DOHH2 (cell line): ENCODE results near the gene FILIP1L.

ENCODE experiments used
- H3F3A ChIP-seq: fragments of 200-600 bp; sonication (generic), shearing (Covaris generic); 2 replicates; pipeline ENCODE4 v1.6.0; 2016; ENCODE audit warnings: antibody characterized with exemption, mild to moderate bottlenecking; ENCODE audit not compliant: control insufficient read depth, insufficient read depth
- H3K27ac ChIP-seq: fragments of 200-600 bp; sonication (generic); 2 replicates; pipeline ENCODE4 v1.5.1; 2014; ENCODE audit warnings: low read depth, mild to moderate bottlenecking, low read length, moderate library complexity
- H3K27me3 ChIP-seq: fragments of 200-600 bp; sonication (generic); 2 replicates; pipeline ENCODE4 v1.6.1; 2014; ENCODE audit warnings: mild to moderate bottlenecking, low read length, mixed read lengths; ENCODE audit not compliant: control insufficient read depth
- H3K36me3 ChIP-seq: fragments of 200-600 bp; sonication (generic); 2 replicates; pipeline ENCODE4 v1.6.1; 2014; ENCODE audit warnings: mild to moderate bottlenecking, low read length, moderate library complexity, mixed read lengths; ENCODE audit not compliant: control insufficient read depth
- H3K4me1 ChIP-seq: fragments of 200-600 bp; sonication (generic); 2 replicates; pipeline ENCODE4 v1.6.1; 2014; ENCODE audit warnings: mild to moderate bottlenecking, low read length, mixed read lengths; ENCODE audit not compliant: control insufficient read depth
- H3K4me2 ChIP-seq: fragments of 200-600 bp; sonication (generic); 2 replicates; pipeline ENCODE4 v1.6.0; 2014; ENCODE audit warnings: mild to moderate bottlenecking, low read length, moderate library complexity
- H3K4me3 ChIP-seq: fragments of 200-600 bp; sonication (generic); 2 replicates; pipeline ENCODE4 v1.5.1; 2014; ENCODE audit warnings: mild to moderate bottlenecking, low read length, mixed read lengths
- H3K79me2 ChIP-seq: fragments of 200-600 bp; sonication (generic); 2 replicates; pipeline ENCODE4 v1.6.1; 2014; ENCODE audit warnings: mild to moderate bottlenecking, low read length, mixed read lengths; ENCODE audit not compliant: control insufficient read depth
- H3K9me2 ChIP-seq: fragments of 200-600 bp; sonication (generic); replicated peaks from 2 replicates; pipeline ENCODE4 v1.6.1; 2014; ENCODE audit warnings: mild to moderate bottlenecking, low read length, mixed read lengths; ENCODE audit not compliant: control insufficient read depth
- H3K9me3 ChIP-seq: fragments of 200-600 bp; sonication (generic); 2 replicates; pipeline ENCODE4 v1.6.1; 2014; ENCODE audit warnings: antibody characterized with exemption, low read length, mixed read lengths; ENCODE audit not compliant: control insufficient read depth, insufficient read depth
- H4K20me1 ChIP-seq: fragments of 200-600 bp; sonication (generic); 2 replicates; pipeline ENCODE4 v1.6.0; 2014; ENCODE audit warnings: low read depth, mild to moderate bottlenecking, antibody characterized with exemption, low read length, moderate library complexity; ENCODE audit not compliant: control insufficient read depth, insufficient read depth
- EZH2phosphoT487 ChIP-seq: fragments of 200-600 bp; sonication (generic); IDR thresholded peaks from 2 replicates; pipeline ENCODE4 v1.6.1; 2017; ENCODE audit warnings: borderline replicate concordance, mild to moderate bottlenecking, antibody characterized with exemption, low read length, moderate library complexity, mixed read lengths
- TF ChIP-seq, protein P1 (sequence below): fragments of 200-600 bp; sonication (generic); IDR thresholded peaks from one replicate; pipeline ENCODE4 v1.5.1; 2014; ENCODE audit warnings: antibody characterized with exemption, mild to moderate bottlenecking, low read depth, low read length; ENCODE audit not compliant: poor library complexity, severe bottlenecking

FILIP1L gene

DNA sequence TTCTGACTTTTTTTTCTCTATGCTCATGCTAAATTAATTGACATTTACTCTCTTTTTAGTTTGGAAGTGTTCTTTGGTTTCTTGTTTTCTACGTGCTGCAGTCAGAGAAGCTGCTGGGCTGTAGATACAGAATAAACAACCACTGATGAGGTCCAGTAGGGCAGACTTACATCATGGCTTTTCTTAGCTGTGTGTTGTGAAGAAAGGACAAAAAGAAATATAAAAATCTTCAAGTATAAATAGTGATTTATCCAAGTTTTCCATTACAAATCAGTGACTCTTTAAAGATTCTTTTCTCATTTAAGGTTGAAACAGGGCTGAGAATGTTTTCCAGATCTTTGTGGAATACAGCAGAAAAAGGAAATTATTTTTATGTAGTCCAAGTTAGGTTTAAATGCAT lies 174.4 kb downstream of the FILIP1L start:
- Histone ChIP-seq H3K79me2 (no peaks in the 10 kb centered on the region), H3K4me3 (no peak overlapping the region), H3K4me2 (no peak overlapping the region), H3K27me3 (no peaks in the 10 kb centered on the region), H3K9me3 (no peaks in the 10 kb centered on the region), H3K36me3 (no peaks in the 10 kb centered on the region), H3K9me2 (no peaks in the 10 kb centered on the region), H3K27ac (no peak overlapping the region), H3F3A (no peaks in the 10 kb centered on the region), H4K20me1 (no peaks in the 10 kb centered on the region), H3K4me1 (peaks cover 14% of the 10 kb centered on the region)
- TF ChIP-seq, protein P1, sequence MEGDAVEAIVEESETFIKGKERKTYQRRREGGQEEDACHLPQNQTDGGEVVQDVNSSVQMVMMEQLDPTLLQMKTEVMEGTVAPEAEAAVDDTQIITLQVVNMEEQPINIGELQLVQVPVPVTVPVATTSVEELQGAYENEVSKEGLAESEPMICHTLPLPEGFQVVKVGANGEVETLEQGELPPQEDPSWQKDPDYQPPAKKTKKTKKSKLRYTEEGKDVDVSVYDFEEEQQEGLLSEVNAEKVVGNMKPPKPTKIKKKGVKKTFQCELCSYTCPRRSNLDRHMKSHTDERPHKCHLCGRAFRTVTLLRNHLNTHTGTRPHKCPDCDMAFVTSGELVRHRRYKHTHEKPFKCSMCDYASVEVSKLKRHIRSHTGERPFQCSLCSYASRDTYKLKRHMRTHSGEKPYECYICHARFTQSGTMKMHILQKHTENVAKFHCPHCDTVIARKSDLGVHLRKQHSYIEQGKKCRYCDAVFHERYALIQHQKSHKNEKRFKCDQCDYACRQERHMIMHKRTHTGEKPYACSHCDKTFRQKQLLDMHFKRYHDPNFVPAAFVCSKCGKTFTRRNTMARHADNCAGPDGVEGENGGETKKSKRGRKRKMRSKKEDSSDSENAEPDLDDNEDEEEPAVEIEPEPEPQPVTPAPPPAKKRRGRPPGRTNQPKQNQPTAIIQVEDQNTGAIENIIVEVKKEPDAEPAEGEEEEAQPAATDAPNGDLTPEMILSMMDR = no peak
- TF ChIP-seq EZH2phosphoT487 = no peak

DNA sequence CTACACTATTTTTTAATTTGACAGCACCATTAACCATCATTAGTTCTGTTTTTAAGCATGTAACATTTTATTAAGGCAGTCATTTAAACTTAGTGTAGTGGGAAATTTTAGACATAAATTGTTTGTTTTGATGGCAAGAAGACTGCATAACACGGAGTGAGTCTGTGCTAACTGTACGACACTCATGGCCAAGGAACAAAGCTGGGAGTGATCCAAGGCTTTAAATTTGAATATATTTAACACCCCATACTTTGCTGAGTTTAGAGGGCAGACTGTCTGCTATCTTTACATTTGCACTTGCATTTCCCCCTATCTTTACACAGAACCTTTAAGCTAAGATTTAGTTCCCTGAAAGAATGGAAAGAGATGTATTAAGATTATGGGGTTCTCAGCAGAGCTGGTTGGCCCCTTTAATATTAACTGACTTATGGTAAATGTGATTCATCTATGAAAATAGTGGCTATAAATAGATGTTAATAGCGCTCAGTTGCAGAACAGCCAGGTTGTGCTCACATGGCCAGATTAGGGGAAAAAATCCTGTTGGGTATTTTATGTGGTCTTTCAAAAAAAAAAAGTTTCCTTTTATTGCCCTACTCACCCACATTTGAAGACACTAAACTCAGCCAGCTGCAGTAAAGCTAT lies 175.9 kb downstream of the FILIP1L start:
- Histone ChIP-seq H3K4me3 (no peak overlapping the region), H3K27me3 (no peaks in the 10 kb centered on the region), H3K4me1 (peaks cover 14% of the 10 kb centered on the region), H3K36me3 (peaks cover 3% of the 10 kb centered on the region; the same call in 1 of the 2 replicates), H3K27ac (no peak overlapping the region), H3K79me2 (no peaks in the 10 kb centered on the region), H3K4me2 (no peak overlapping the region), H3K9me2 (no peaks in the 10 kb centered on the region), H3K9me3 (no peaks in the 10 kb centered on the region), H4K20me1 (no peaks in the 10 kb centered on the region), H3F3A (no peaks in the 10 kb centered on the region)
- no peak for TF ChIP-seq EZH2phosphoT487
- TF ChIP-seq, protein P1 = no peak

DNA sequence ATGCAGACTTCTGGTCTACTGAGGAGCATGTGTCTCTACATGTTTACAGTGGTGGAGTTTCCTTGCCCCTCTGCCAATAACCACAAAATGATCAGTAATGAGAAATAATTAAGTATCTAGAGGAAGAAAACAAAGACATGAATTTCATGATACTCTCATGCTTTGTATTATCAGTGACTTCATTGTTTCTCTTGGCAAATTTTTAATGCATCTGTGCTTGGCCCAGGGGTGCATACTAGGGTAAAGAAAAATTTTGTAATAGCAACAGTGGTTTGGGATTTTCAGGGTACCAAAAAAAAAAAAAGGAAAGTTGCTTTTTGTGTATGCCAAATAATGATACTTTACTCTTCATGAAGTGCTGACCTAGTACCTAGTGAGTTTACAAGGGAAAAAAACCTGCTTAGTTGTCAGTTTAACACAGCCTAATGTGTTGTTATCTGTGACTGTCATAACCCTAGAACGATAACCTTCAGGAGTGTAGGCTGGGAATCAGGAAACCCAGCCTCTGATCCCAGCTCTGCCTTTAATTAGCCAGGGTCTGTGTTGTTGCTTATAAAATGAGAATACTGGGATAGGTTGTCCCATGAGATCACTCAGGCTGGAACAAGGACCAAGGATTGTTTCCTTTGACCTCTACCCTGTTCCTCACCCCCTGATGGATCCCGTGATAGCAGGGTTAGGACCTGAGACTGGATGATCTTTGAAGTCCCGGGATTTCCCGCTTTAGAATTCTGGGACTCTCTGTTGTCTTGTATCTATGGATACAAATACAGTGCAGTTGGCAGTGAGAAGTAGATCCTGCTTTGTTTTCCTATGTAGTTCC lies 179.1 kb downstream of the FILIP1L start:
- no peaks in the 10 kb centered on the region for H3K9me3 ChIP-seq
- H4K20me1 ChIP-seq = no peaks in the 10 kb centered on the region
- H3K4me2 ChIP-seq = no peak overlapping the region
- peaks cover 3% of the 10 kb centered on the region; the same call in 1 of the 2 replicates for H3K36me3 ChIP-seq
- no peaks in the 10 kb centered on the region for H3F3A ChIP-seq
- H3K27ac ChIP-seq = no peak overlapping the region
- H3K9me2 ChIP-seq = no peaks in the 10 kb centered on the region
- H3K79me2 ChIP-seq = no peaks in the 10 kb centered on the region
- no peaks in the 10 kb centered on the region for H3K27me3 ChIP-seq
- no peak overlapping the region for H3K4me3 ChIP-seq
- peaks cover 14% of the 10 kb centered on the region for H3K4me1 ChIP-seq
- no peak for TF ChIP-seq EZH2phosphoT487
- TF ChIP-seq, protein P1 = no peak
